ENCODE data around the gene KCNK1. TPM values are rescaled to one million over a fixed set of nuclear protein-coding genes. Genes with fewer than 3 reads are reported as not detected.

KCNK1 gene
- total and polyA plus RNA-seq, 2 of the 8 experiments (the other 6 are each of a cell fraction or from before 2014, with no cell fraction given): 11.9 to 16.5 TPM

DNA sequence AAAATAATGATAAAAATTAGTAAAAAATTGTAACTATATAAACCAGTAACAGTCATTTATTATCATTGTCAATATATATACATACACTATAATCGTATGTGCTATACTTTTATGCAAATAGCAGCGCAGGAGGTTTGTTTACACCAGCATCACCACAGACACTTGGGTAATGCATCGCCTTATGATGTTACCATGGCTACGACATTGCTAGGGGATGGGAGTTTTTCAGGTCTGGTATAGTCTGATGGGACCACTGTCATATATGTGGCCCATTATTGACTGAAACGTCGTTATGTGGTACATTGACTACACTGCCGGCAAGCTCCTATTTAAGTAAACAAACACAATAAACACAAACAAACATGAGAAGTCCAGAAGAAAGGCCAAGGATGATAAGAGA lies 45.6 kb downstream of the KCNK1 start (continued):
- TF ChIP-seq RBBP5 (IDR thresholded peaks at IDR 0.05; ENCODE audit: borderline replicate concordance, low read depth, low read length) (no peak), CREB1 (IDR thresholded peaks at IDR 0.05) (no peak), BACH1 (IDR thresholded peaks at IDR 0.05; ENCODE audit: low read length) (no peak), RAD21 (IDR thresholded peaks at IDR 0.05 in 1 of 2, conservative IDR thresholded peaks at IDR 0.05 in 1 of 2; ENCODE audit: low read depth in 2 of 2, low read length in 2 of 2) (no peak), RFX5 (IDR thresholded peaks at IDR 0.05; ENCODE audit: borderline replicate concordance, low read depth, low read length) (no peak)

All from H1 (cell line).